GM23338 (cell line): ENCODE results near the gene IL22. TPM values are rescaled to one million over a fixed set of nuclear protein-coding genes. Genes with fewer than 3 reads are reported as not detected.

Experiments used
- ATAC-seq: fragments of 200-7000 bp; cut with Tn5 transposase; 3 replicates; pipeline ENCODE4 v1.9.1; 2020
- DNase-seq: peaks from one replicate; pipeline ENCODE4 v3.0.0-alpha.2; 2015; ENCODE audit warnings: low spot score
- H2AFZ ChIP-seq: fragments of 200-600 bp; sonication (generic); 2 replicates; pipeline ENCODE4 v1.8.0; 2016; ENCODE audit warnings: antibody characterized with exemption, mild to moderate bottlenecking, moderate library complexity
- H3F3A ChIP-seq: fragments of 200-600 bp; sonication (generic); replicated peaks from 2 replicates; pipeline ENCODE4 v1.8.0; 2017; ENCODE audit warnings: antibody characterized with exemption, mixed run types, low read depth
- H3K27ac ChIP-seq: fragments of 200-600 bp; sonication (generic); 2 replicates; pipeline ENCODE4 v1.6.1; 2016; ENCODE audit warnings: low read depth
- H3K27me3 ChIP-seq: fragments of 200-600 bp; sonication (generic); 2 replicates; pipeline ENCODE4 v1.8.0; 2016; ENCODE audit warnings: mild to moderate bottlenecking, mixed run types, moderate library complexity; ENCODE audit not compliant: insufficient read depth
- H3K36me3 ChIP-seq: fragments of 200-600 bp; sonication (generic); 2 replicates; pipeline ENCODE4 v1.8.0; 2016; ENCODE audit warnings: mild to moderate bottlenecking; ENCODE audit not compliant: insufficient read depth
- H3K4me1 ChIP-seq: fragments of 200-600 bp; sonication (generic); 2 replicates; pipeline ENCODE4 v1.8.0; 2016; ENCODE audit warnings: mild to moderate bottlenecking, moderate library complexity; ENCODE audit not compliant: insufficient read depth
- H3K4me2 ChIP-seq: fragments of 200-600 bp; sonication (generic); 2 replicates; pipeline ENCODE4 v1.7.1; 2017; ENCODE audit warnings: mixed run types
- H3K4me3 ChIP-seq: fragments of 200-600 bp; sonication (generic); 2 replicates; pipeline ENCODE4 v1.6.1; 2016; ENCODE audit warnings: mixed run types
- H3K79me2 ChIP-seq: fragments of 200-600 bp; sonication (generic); replicated peaks from 2 replicates; pipeline ENCODE4 v1.8.0; 2017; ENCODE audit warnings: mild to moderate bottlenecking; ENCODE audit not compliant: insufficient read depth
- H3K9me2 ChIP-seq: fragments of 200-600 bp; sonication (generic); 2 replicates; pipeline ENCODE4 v1.8.0; 2017; ENCODE audit not compliant: insufficient read depth
- H4K20me1 ChIP-seq: fragments of 200-600 bp; sonication (generic); replicated peaks from 2 replicates; pipeline ENCODE4 v1.8.0; 2017; ENCODE audit warnings: mild to moderate bottlenecking; ENCODE audit not compliant: insufficient read depth
- H3K27ac Mint-ChIP-seq: 2 replicates; pipeline ENCODE4 v1.8.0; 2020; ENCODE audit warnings: inconsistent platforms, mild to moderate bottlenecking, moderate library complexity, mixed read lengths
- H3K27me3 Mint-ChIP-seq: 3 replicates; pipeline ENCODE4 v1.8.0; 2022; ENCODE audit warnings: low read depth, mild to moderate bottlenecking, moderate library complexity, mixed read lengths, inconsistent platforms; ENCODE audit not compliant: insufficient read depth, poor library complexity
- H3K36me3 Mint-ChIP-seq: 3 replicates; pipeline ENCODE4 v1.8.0; 2021; ENCODE audit warnings: low read depth, mild to moderate bottlenecking, inconsistent platforms, moderate library complexity, mixed read lengths
- H3K4me1 Mint-ChIP-seq: 3 replicates; pipeline ENCODE4 v1.8.0; 2020; ENCODE audit warnings: mild to moderate bottlenecking, inconsistent platforms, mixed read lengths
- H3K4me3 Mint-ChIP-seq: 3 replicates; pipeline ENCODE4 v1.8.0; 2021; ENCODE audit warnings: moderate library complexity, mild to moderate bottlenecking, inconsistent platforms, mixed read lengths
- H3K9me3 Mint-ChIP-seq: 3 replicates; pipeline ENCODE4 v1.8.0; 2020; ENCODE audit warnings: moderate library complexity, mild to moderate bottlenecking, inconsistent platforms, mixed read lengths
- EZH2 ChIP-seq: fragments of 200-600 bp; sonication (generic); IDR thresholded peaks from one replicate; pipeline ENCODE4 v1.8.0; 2017; ENCODE audit warnings: antibody characterized with exemption, mild to moderate bottlenecking, low read depth; ENCODE audit not compliant: unreplicated experiment
- JUNB ChIP-seq: IDR thresholded peaks from one replicate; pipeline ENCODE4 v1.6.1; 2016; ENCODE audit warnings: antibody characterized with exemption; ENCODE audit not compliant: unreplicated experiment
- POLR2AphosphoS5 ChIP-seq: IDR thresholded peaks from 2 replicates; pipeline ENCODE4 v1.6.1; 2016; ENCODE audit warnings: antibody characterized with exemption, low read depth
- polyA plus RNA-seq: library from polyadenylated mRNA; unstranded; fragments of >200 nt; fragmentation: Nextera tagmentation; extraction: Ambion mirVana; gene quantifications from 2 replicates; pipeline ENCODE4 v1.2.1, GENCODE V29; 2016
- total RNA-seq: library from RNA; depleted of rRNA; stranded (reverse); fragments of >200 nt; shearing (Covaris generic); gene quantifications from 2 replicates; pipeline ENCODE4 v1.2.3, GENCODE V29; 2014
- TF ChIP-seq, protein P1 (sequence below): IDR thresholded peaks from 2 replicates; pipeline ENCODE4 v1.6.1; 2016; ENCODE audit warnings: antibody characterized with exemption
- TF ChIP-seq, protein P2 (sequence below): IDR thresholded peaks from one replicate; pipeline ENCODE4 v1.6.1; 2018; ENCODE audit warnings: antibody characterized with exemption; ENCODE audit not compliant: unreplicated experiment
- TF ChIP-seq, protein P3 (sequence below), 2 experiments: fragments of 200-600 bp in 1 of 2; sonication (generic) in 1 of 2; conservative IDR thresholded peaks; 2 replicates each; pipeline versions ENCODE4 v1.5.1 to v1.6.1; 2016 to 2017; ENCODE audit warnings: antibody characterized with exemption in 2 of 2, low read depth in 2 of 2, mild to moderate bottlenecking in 2 of 2, moderate library complexity in 1 of 2
- TF ChIP-seq, protein P4 (sequence below): fragments of 250-450 bp; sonication (Bioruptor Pico); IDR thresholded peaks from 2 replicates; pipeline ENCODE4 v1.5.0; 2020; ENCODE audit warnings: mild to moderate bottlenecking, moderate library complexity

Gene IL22
- total and polyA plus RNA-seq, 2 experiments from 2014 or later: not detected

DNA sequence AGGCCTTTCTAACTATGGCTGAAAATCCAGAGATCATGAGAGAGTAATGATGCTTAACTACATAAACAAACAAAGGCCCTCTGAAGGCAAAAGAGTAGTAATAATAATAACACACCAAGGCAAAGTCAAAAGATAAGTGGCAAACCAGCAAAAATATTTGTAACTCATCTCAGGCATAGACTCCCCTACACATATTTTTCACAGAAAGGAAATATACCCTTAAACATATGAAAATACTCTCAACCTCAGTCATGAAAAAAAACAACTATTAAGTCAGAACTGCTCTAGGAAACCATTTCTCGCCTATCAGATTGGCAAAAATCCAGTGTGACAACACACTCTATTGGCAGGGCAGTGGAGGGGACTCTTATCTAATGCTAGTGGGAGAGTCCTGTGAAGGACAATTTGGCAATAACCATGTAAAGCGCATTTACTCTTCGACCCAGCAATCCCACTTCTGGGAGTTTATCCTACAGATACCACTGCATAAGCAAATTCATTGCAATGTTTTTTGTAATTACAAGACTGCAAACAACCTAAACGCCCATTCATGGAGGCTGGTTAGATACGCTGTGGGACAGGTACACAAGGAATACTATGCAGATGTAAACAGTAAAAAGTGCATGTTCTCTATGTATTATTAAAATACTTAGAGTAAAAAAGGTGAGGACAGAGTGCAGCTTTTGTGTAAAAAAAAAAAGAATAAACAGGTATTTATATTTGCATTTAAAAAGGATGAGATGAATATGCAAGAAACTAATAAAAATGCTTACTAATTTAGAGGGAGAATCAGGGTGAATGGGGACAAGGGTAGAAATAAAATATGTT lies 26.0 kb upstream of the IL22 start:
- no peaks in the 10 kb centered on the region for H3K36me3 ChIP-seq
- H3K4me1 ChIP-seq: peaks cover 7% of the 10 kb centered on the region; the same call in 1 of the 2 replicates
- Mint-ChIP-seq H3K36me3 (no peaks in the 10 kb centered on the region), H3K4me3 (no peak overlapping the region), H3K27ac (no peak overlapping the region), H3K9me3 (no peaks in the 10 kb centered on the region), H3K4me1 (peaks cover 18% of the 10 kb centered on the region), H3K27me3 (no peaks in the 10 kb centered on the region)
- H3K9me2 ChIP-seq: no peaks in the 10 kb centered on the region; the same call in 1 of the 2 replicates
- H2AFZ ChIP-seq: no peak overlapping the region
- DNase-seq (no peak), ATAC-seq (no peak)
- no peaks in the 10 kb centered on the region for H3F3A ChIP-seq
- TF ChIP-seq, protein P1, sequence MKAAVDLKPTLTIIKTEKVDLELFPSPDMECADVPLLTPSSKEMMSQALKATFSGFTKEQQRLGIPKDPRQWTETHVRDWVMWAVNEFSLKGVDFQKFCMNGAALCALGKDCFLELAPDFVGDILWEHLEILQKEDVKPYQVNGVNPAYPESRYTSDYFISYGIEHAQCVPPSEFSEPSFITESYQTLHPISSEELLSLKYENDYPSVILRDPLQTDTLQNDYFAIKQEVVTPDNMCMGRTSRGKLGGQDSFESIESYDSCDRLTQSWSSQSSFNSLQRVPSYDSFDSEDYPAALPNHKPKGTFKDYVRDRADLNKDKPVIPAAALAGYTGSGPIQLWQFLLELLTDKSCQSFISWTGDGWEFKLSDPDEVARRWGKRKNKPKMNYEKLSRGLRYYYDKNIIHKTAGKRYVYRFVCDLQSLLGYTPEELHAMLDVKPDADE: no peak
- TF ChIP-seq JUNB: no peak
- TF ChIP-seq, protein P2, sequence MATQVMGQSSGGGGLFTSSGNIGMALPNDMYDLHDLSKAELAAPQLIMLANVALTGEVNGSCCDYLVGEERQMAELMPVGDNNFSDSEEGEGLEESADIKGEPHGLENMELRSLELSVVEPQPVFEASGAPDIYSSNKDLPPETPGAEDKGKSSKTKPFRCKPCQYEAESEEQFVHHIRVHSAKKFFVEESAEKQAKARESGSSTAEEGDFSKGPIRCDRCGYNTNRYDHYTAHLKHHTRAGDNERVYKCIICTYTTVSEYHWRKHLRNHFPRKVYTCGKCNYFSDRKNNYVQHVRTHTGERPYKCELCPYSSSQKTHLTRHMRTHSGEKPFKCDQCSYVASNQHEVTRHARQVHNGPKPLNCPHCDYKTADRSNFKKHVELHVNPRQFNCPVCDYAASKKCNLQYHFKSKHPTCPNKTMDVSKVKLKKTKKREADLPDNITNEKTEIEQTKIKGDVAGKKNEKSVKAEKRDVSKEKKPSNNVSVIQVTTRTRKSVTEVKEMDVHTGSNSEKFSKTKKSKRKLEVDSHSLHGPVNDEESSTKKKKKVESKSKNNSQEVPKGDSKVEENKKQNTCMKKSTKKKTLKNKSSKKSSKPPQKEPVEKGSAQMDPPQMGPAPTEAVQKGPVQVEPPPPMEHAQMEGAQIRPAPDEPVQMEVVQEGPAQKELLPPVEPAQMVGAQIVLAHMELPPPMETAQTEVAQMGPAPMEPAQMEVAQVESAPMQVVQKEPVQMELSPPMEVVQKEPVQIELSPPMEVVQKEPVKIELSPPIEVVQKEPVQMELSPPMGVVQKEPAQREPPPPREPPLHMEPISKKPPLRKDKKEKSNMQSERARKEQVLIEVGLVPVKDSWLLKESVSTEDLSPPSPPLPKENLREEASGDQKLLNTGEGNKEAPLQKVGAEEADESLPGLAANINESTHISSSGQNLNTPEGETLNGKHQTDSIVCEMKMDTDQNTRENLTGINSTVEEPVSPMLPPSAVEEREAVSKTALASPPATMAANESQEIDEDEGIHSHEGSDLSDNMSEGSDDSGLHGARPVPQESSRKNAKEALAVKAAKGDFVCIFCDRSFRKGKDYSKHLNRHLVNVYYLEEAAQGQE: no peak
- TF ChIP-seq, protein P3, sequence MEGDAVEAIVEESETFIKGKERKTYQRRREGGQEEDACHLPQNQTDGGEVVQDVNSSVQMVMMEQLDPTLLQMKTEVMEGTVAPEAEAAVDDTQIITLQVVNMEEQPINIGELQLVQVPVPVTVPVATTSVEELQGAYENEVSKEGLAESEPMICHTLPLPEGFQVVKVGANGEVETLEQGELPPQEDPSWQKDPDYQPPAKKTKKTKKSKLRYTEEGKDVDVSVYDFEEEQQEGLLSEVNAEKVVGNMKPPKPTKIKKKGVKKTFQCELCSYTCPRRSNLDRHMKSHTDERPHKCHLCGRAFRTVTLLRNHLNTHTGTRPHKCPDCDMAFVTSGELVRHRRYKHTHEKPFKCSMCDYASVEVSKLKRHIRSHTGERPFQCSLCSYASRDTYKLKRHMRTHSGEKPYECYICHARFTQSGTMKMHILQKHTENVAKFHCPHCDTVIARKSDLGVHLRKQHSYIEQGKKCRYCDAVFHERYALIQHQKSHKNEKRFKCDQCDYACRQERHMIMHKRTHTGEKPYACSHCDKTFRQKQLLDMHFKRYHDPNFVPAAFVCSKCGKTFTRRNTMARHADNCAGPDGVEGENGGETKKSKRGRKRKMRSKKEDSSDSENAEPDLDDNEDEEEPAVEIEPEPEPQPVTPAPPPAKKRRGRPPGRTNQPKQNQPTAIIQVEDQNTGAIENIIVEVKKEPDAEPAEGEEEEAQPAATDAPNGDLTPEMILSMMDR (conservative IDR thresholded peaks at IDR 0.05; ENCODE audit: low read depth in 2 of 2): no peak
- TF ChIP-seq, protein P4, sequence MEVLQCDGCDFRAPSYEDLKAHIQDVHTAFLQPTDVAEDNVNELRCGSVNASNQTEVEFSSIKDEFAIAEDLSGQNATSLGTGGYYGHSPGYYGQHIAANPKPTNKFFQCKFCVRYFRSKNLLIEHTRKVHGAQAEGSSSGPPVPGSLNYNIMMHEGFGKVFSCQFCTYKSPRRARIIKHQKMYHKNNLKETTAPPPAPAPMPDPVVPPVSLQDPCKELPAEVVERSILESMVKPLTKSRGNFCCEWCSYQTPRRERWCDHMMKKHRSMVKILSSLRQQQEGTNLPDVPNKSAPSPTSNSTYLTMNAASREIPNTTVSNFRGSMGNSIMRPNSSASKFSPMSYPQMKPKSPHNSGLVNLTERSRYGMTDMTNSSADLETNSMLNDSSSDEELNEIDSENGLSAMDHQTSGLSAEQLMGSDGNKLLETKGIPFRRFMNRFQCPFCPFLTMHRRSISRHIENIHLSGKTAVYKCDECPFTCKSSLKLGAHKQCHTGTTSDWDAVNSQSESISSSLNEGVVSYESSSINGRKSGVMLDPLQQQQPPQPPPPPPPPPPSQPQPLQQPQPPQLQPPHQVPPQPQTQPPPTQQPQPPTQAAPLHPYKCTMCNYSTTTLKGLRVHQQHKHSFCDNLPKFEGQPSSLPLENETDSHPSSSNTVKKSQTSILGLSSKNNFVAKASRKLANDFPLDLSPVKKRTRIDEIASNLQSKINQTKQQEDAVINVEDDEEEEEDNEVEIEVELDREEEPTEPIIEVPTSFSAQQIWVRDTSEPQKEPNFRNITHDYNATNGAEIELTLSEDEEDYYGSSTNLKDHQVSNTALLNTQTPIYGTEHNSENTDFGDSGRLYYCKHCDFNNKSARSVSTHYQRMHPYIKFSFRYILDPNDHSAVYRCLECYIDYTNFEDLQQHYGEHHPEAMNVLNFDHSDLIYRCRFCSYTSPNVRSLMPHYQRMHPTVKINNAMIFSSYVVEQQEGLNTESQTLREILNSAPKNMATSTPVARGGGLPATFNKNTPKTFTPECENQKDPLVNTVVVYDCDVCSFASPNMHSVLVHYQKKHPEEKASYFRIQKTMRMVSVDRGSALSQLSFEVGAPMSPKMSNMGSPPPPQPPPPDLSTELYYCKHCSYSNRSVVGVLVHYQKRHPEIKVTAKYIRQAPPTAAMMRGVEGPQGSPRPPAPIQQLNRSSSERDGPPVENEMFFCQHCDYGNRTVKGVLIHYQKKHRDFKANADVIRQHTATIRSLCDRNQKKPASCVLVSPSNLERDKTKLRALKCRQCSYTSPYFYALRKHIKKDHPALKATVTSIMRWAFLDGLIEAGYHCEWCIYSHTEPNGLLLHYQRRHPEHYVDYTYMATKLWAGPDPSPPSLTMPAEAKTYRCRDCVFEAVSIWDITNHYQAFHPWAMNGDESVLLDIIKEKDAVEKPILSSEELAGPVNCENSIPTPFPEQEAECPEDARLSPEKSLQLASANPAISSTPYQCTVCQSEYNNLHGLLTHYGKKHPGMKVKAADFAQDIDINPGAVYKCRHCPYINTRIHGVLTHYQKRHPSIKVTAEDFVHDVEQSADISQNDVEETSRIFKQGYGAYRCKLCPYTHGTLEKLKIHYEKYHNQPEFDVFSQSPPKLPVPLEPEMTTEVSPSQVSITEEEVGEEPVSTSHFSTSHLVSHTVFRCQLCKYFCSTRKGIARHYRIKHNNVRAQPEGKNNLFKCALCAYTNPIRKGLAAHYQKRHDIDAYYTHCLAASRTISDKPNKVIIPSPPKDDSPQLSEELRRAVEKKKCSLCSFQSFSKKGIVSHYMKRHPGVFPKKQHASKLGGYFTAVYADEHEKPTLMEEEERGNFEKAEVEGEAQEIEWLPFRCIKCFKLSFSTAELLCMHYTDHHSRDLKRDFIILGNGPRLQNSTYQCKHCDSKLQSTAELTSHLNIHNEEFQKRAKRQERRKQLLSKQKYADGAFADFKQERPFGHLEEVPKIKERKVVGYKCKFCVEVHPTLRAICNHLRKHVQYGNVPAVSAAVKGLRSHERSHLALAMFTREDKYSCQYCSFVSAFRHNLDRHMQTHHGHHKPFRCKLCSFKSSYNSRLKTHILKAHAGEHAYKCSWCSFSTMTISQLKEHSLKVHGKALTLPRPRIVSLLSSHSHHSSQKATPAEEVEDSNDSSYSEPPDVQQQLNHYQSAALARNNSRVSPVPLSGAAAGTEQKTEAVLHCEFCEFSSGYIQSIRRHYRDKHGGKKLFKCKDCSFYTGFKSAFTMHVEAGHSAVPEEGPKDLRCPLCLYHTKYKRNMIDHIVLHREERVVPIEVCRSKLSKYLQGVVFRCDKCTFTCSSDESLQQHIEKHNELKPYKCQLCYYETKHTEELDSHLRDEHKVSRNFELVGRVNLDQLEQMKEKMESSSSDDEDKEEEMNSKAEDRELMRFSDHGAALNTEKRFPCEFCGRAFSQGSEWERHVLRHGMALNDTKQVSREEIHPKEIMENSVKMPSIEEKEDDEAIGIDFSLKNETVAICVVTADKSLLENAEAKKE: no peak
- no peak for TF ChIP-seq POLR2AphosphoS5
- no peak for TF ChIP-seq EZH2
- H3K4me3 ChIP-seq: no peak overlapping the region
- H3K4me2 ChIP-seq: no peak overlapping the region
- no peaks in the 10 kb centered on the region for H3K79me2 ChIP-seq
- H4K20me1 ChIP-seq: no peaks in the 10 kb centered on the region
- H3K27ac ChIP-seq: no peak overlapping the region
- no peaks in the 10 kb centered on the region for H3K27me3 ChIP-seq
